Calu3 (cell line): ENCODE data around the gene KRT36. TPM values are rescaled to one million over a fixed set of nuclear protein-coding genes. Genes with fewer than 3 reads are reported as not detected.
A peak's percentile ranks its signal among the peaks of the same experiment; 100 is the strongest.

Source experiments
- BruUV-seq: library from RNA; stranded (reverse); fragments of 400-500 nt; replicated peaks from 2 replicates; lab custom pipeline; 2021; lab: Mats Ljungman, UMichigan
- CTCF ChIA-PET: fragments of 300-600 bp; sonication (Branson Sonifier 250); formaldehyde crosslinking; loops from one replicate; lab custom pipeline; 2022; ENCODE audit warnings: antibody characterized with exemption; lab: Charles Lee
- DNase-seq: peaks from one replicate; pipeline ENCODE4 v3.0.0; 2022
- H3K27ac Mint-ChIP-seq: one replicate; pipeline ENCODE4 v1.8.0; 2022; ENCODE audit warnings: mixed read lengths; ENCODE audit not compliant: unreplicated experiment
- H3K27me3 Mint-ChIP-seq: one replicate; pipeline ENCODE4 v1.8.0; 2022; ENCODE audit warnings: mixed read lengths; ENCODE audit not compliant: unreplicated experiment
- H3K36me3 Mint-ChIP-seq: one replicate; pipeline ENCODE4 v1.8.0; 2022; ENCODE audit warnings: mild to moderate bottlenecking, moderate library complexity, mixed read lengths; ENCODE audit not compliant: insufficient read depth, unreplicated experiment
- H3K4me1 Mint-ChIP-seq: one replicate; pipeline ENCODE4 v1.8.0; 2022; ENCODE audit warnings: mild to moderate bottlenecking, low read depth, mixed read lengths; ENCODE audit not compliant: unreplicated experiment
- H3K4me3 Mint-ChIP-seq: one replicate; pipeline ENCODE4 v1.8.0; 2022; ENCODE audit warnings: mild to moderate bottlenecking, low read depth, moderate library complexity, mixed read lengths; ENCODE audit not compliant: unreplicated experiment
- H3K9me3 Mint-ChIP-seq: one replicate; pipeline ENCODE4 v1.8.0; 2022; ENCODE audit warnings: low read depth, mixed read lengths; ENCODE audit not compliant: unreplicated experiment
- CTCF ChIP-seq: fragments of 200-600 bp; IDR thresholded peaks from one replicate; pipeline ENCODE4 v1.8.0; 2022; ENCODE audit warnings: antibody characterized with exemption; ENCODE audit not compliant: unreplicated experiment
- intact Hi-C: fragments of 100-400 bp; cut with micrococcal nuclease; formaldehyde crosslinking; loops from one replicate; pipeline ENCODE4 v1.10.0; 2022; ENCODE audit not compliant: unreplicated experiment
- total RNA-seq: library from RNA; stranded (reverse); gene quantifications from 2 replicates; pipeline ENCODE4 v1.2.3, GENCODE V29; 2022

The KRT36 gene
- total RNA-seq, 1 experiment from 2014 or later, result not detected

GRCh38 chr17:41500131-41500911 lies 10.6 kb upstream of the KRT36 start:
- Mint-ChIP-seq H3K4me1 (peaks cover 46% of the 10 kb centered on the region), H3K27me3 (no peaks in the 10 kb centered on the region), H3K36me3 (peaks cover 15% of the 10 kb centered on the region), H3K4me3 (no peak overlapping the region), H3K9me3 (no peaks in the 10 kb centered on the region), H3K27ac (peak overlapping the region; percentile 46)
- CTCF ChIA-PET, result interaction anchor here (0.7 to 1.3 kb wide), 3 partner anchors 22 to 49 kb away, joined by 3 to 4 read pairs (median 4); no protein-coding TSS in a partner anchor
- BruUV-seq, result no TSS peak
- intact Hi-C loops, result no loop called here
- DNase-seq, result peak; percentile 66
- TF ChIP-seq CTCF, result no peak

GRCh38 chr17:41499714-41500113 lies 10.0 kb upstream of the KRT36 start:
- CTCF ChIA-PET, result interaction anchor here (0.6 to 1.3 kb wide), 5 partner anchors 14 to 50 kb away, joined by 3 to 4 read pairs (median 3); partner anchors contain the start of gene KRT19
- intact Hi-C loops, result loop anchor here (5.0 to 10.0 kb wide), 4 partner anchors 85 to 697 kb away; no protein-coding TSS in a partner anchor
- H3K27me3 Mint-ChIP-seq, result no peaks in the 10 kb centered on the region
- peak overlapping the region; percentile 46 for H3K27ac Mint-ChIP-seq
- H3K4me1 Mint-ChIP-seq, result peaks cover 53% of the 10 kb centered on the region
- TF ChIP-seq CTCF, result no peak
- no peak overlapping the region for H3K4me3 Mint-ChIP-seq
- peaks cover 15% of the 10 kb centered on the region for H3K36me3 Mint-ChIP-seq
- no peak for DNase-seq
- no TSS peak for BruUV-seq
- no peaks in the 10 kb centered on the region for H3K9me3 Mint-ChIP-seq

- peak overlapping the region; percentile 30 for H3K27ac Mint-ChIP-seq
- BruUV-seq, result no TSS peak
- CTCF ChIA-PET, result interaction anchor here (0.9 to 4.6 kb wide), 2 partner anchors 8 to 51 kb away, joined by 3 to 33 read pairs; partner anchors contain the start of gene KRT13
- no peaks in the 10 kb centered on the region for H3K27me3 Mint-ChIP-seq
- no peaks in the 10 kb centered on the region for H3K9me3 Mint-ChIP-seq
- H3K4me3 Mint-ChIP-seq, result no peak overlapping the region
- H3K36me3 Mint-ChIP-seq, result peaks cover 10% of the 10 kb centered on the region
- intact Hi-C loops, result loop anchor here (5.0 to 10.0 kb wide), 4 partner anchors 83 to 696 kb away; no protein-coding TSS in a partner anchor
- H3K4me1 Mint-ChIP-seq, result peaks cover 64% of the 10 kb centered on the region
- DNase-seq, result no peak
- no peak for TF ChIP-seq CTCF
These were observed 8.6 kb upstream of the KRT36 start for GRCh38 chr17:41498276-41498675.

- H3K36me3 Mint-ChIP-seq, result peaks cover 4% of the 10 kb centered on the region
- intact Hi-C loops, result loop anchor here (1.0 to 10.0 kb wide), 6 partner anchors 52 to 695 kb away; no protein-coding TSS in a partner anchor
- CTCF ChIA-PET, result interaction anchor here (0.7 to 4.6 kb wide), 7 partner anchors 9 to 640 kb away, joined by 3 to 33 read pairs (median 3); partner anchors contain the start of gene KRT13
- no peaks in the 10 kb centered on the region for H3K27me3 Mint-ChIP-seq
- H3K27ac Mint-ChIP-seq, result peak overlapping the region; percentile 40
- no TSS peak for BruUV-seq
- peak; percentile 96 for TF ChIP-seq CTCF
- H3K4me1 Mint-ChIP-seq, result peaks cover 77% of the 10 kb centered on the region
- peak; percentile 97 for DNase-seq
- H3K4me3 Mint-ChIP-seq, result no peak overlapping the region
- no peaks in the 10 kb centered on the region for H3K9me3 Mint-ChIP-seq
These were observed 7.2 kb upstream of the KRT36 start for GRCh38 chr17:41496803-41497484.
